ENCODE measurements around the gene CRYBB1. TPM values are rescaled to one million over a fixed set of nuclear protein-coding genes. Genes with fewer than 3 reads are reported as not detected.
A peak's percentile ranks its signal among the peaks of the same experiment; 100 is the strongest.

Gene CRYBB1
- total and polyA plus RNA-seq, 2 of the 13 experiments (the other 11 are each of a cell fraction or from before 2014, with no cell fraction given), result not detected

DNA sequence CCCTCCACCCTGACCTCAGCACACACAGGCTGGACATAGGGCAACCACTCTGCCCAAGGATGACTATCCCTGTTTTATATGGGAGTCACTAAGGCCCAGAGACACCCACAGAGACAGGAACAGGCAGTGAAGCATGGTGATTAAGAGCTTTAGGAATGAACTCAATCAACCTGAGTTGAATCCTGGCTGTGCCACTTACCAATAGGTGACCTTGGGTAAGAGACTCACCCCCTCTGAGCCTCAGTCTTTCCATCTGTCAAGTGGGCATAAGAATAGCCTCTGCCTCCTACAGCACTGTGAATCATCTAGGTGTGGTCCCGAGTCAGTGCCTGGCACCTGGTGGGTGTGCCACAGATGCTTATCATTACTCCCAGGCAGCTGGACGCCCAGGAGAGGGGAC lies 6.8 kb downstream of the CRYBB1 start:
- BruUV-seq (replicated peaks), result no TSS peak
- no peak for TF ChIP-seq POLR2A (IDR thresholded peaks at IDR 0.05; ENCODE audit: insufficient read depth in 1 of 2, low read depth in 2 of 2, low read length in 2 of 2)
- TF ChIP-seq RBAK (CRISPR knock-in tag; IDR thresholded peaks at IDR 0.05), result no peak
- no peak for TF ChIP-seq HNRNPL (IDR thresholded peaks at IDR 0.05; ENCODE audit: low read depth, low read length)
- peak; percentile 40 for TF ChIP-seq ZNF629 (CRISPR knock-in tag; conservative IDR thresholded peaks at IDR 0.05)
- no peak for TF ChIP-seq ATAD3A (CRISPR knock-in tag; IDR thresholded peaks at IDR 0.05)
- no peak for TF ChIP-seq KLF11 (CRISPR knock-in tag; IDR thresholded peaks at IDR 0.05)
- H4K20me1 ChIP-seq (ENCODE audit: insufficient read depth, low read length), result no peaks in the 10 kb centered on the region
- no peak for DNase-seq (ENCODE audit: low spot score)
- H3K79me2 ChIP-seq (ENCODE audit: insufficient read depth, low read length), result no peaks in the 10 kb centered on the region
- H3K27me3 ChIP-seq (ENCODE audit: control insufficient read depth in 1 of 2, insufficient read depth in 2 of 2, low read length in 2 of 2), result peaks cover 0 to 11% of the 10 kb centered on the region in 2 experiments; a peak in 2 of 5 replicates
- ATAC-seq, result no peak
- H3K9me3 ChIP-seq (ENCODE audit: low read length), result no peaks in the 10 kb centered on the region
- in situ Hi-C loops (cut with HindIII; ENCODE audit: extremely low pct_ligation_motif_present, low pct_unique_long_range_greater_than_20kb) (no loop called here), intact Hi-C loops (cut with micrococcal nuclease; ENCODE audit: unreplicated experiment) (no loop called here)
- ChIA-PET POLR2A (no interaction called here), CTCF (ENCODE audit: low intra/inter-chr PET ratio, low total read pairs) (no interaction called here)
- H3K27ac ChIP-seq (ENCODE audit: extremely low read length, insufficient read depth, low read length), result no peak overlapping the region
- H3K9ac ChIP-seq (ENCODE audit: insufficient read depth, low read depth, low read length), result no peak overlapping the region
- H3K4me1 ChIP-seq (ENCODE audit: insufficient read depth, low read length), result no peaks in the 10 kb centered on the region
- no peak overlapping the region for H3K4me3 ChIP-seq (replicated peaks in 1 of 3; ENCODE audit: insufficient read depth in 1 of 3, low read depth in 2 of 3, low read length in 3 of 3)
- FAIRE-seq, result no peak
- H3K36me3 ChIP-seq (replicated peaks in 1 of 2; ENCODE audit: control insufficient read depth in 1 of 2, insufficient read depth in 2 of 2, low read length in 2 of 2), result no peaks in the 10 kb centered on the region
- no peak overlapping the region for H2AFZ ChIP-seq (ENCODE audit: low read length)
- 11% methylated on average over 1 of the region's 2 CpGs for WGBS (ENCODE audit: low lambda C conversion rate)
- H3K4me2 ChIP-seq (ENCODE audit: low read depth, low read length), result no peak overlapping the region

DNA sequence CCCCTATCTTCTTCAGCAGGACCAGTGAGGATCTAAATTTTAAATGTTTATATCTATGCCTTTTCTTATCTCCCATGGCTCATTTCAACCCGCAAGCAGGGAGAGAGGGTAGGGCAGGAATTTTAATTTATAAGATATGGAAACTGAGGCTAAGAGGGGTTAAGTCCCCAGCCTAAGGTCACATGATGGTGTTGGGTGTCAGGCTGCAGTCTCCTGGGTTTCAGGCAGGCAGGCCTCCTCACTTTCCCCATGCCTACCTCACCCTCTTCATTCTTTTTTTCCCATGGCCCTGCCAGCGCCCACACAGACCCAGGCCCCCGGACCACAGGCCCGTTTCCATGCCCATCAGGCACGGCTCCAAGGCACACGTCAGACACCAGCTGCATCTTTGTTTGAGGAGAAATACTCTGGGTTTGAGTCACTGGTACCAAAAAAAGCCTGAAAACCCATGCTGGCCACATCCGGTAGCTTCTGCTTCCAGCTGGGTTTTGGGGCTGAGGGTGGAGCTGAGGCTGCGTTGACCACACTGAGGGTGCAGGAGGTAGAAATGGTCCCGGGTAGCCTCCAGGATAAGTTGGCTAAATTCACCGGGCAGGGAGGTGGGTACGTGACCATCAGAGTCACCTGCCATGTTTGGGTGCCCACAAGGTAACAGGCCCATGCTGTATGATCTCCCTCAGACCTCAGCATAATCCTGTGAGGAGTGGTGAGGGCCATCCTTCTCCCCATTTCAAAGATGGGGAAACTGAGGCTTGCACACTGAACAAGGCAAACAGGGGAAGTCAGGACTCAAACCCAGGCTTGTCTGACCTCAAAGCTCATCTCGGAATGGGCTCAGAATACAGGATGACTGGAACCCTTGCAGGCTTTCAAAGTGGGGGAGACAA lies 7.5 kb downstream of the CRYBB1 start:
- FAIRE-seq (no peak), DNase-seq (ENCODE audit: low spot score) (no peak), ATAC-seq (no peak)
- ChIA-PET CTCF (ENCODE audit: low intra/inter-chr PET ratio, low total read pairs) (no interaction called here), POLR2A (no interaction called here)
- intact Hi-C loops (cut with micrococcal nuclease; ENCODE audit: unreplicated experiment) (no loop called here), in situ Hi-C loops (cut with HindIII; ENCODE audit: extremely low pct_ligation_motif_present, low pct_unique_long_range_greater_than_20kb) (no loop called here)
- Histone ChIP-seq H3K27ac (ENCODE audit: extremely low read length, insufficient read depth, low read length) (no peak overlapping the region), H3K4me3 (replicated peaks in 1 of 3; ENCODE audit: insufficient read depth in 1 of 3, low read depth in 2 of 3, low read length in 3 of 3) (no peak overlapping the region), H3K27me3 (ENCODE audit: control insufficient read depth in 1 of 2, insufficient read depth in 2 of 2, low read length in 2 of 2) (peaks cover 0 to 8% of the 10 kb centered on the region in 2 experiments; a peak in 2 of 5 replicates), H2AFZ (ENCODE audit: low read length) (no peak overlapping the region), H3K9me3 (ENCODE audit: low read length) (no peaks in the 10 kb centered on the region), H3K4me1 (ENCODE audit: insufficient read depth, low read length) (no peaks in the 10 kb centered on the region), H3K4me2 (ENCODE audit: low read depth, low read length) (no peak overlapping the region), H3K79me2 (ENCODE audit: insufficient read depth, low read length) (no peaks in the 10 kb centered on the region), H3K36me3 (replicated peaks in 1 of 2; ENCODE audit: control insufficient read depth in 1 of 2, insufficient read depth in 2 of 2, low read length in 2 of 2) (no peaks in the 10 kb centered on the region), H4K20me1 (ENCODE audit: insufficient read depth, low read length) (no peaks in the 10 kb centered on the region), H3K9ac (ENCODE audit: insufficient read depth, low read depth, low read length) (no peak overlapping the region)
- no TSS peak for BruUV-seq (replicated peaks)
- WGBS (ENCODE audit: low lambda C conversion rate), result 11% methylated on average over 9 of the region's 12 CpGs
- TF ChIP-seq, protein P1, sequence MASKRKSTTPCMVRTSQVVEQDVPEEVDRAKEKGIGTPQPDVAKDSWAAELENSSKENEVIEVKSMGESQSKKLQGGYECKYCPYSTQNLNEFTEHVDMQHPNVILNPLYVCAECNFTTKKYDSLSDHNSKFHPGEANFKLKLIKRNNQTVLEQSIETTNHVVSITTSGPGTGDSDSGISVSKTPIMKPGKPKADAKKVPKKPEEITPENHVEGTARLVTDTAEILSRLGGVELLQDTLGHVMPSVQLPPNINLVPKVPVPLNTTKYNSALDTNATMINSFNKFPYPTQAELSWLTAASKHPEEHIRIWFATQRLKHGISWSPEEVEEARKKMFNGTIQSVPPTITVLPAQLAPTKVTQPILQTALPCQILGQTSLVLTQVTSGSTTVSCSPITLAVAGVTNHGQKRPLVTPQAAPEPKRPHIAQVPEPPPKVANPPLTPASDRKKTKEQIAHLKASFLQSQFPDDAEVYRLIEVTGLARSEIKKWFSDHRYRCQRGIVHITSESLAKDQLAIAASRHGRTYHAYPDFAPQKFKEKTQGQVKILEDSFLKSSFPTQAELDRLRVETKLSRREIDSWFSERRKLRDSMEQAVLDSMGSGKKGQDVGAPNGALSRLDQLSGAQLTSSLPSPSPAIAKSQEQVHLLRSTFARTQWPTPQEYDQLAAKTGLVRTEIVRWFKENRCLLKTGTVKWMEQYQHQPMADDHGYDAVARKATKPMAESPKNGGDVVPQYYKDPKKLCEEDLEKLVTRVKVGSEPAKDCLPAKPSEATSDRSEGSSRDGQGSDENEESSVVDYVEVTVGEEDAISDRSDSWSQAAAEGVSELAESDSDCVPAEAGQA (IDR thresholded peaks at IDR 0.05; ENCODE audit: low read depth), result no peak
- TF ChIP-seq, protein P1 (CRISPR knock-in tag; IDR thresholded peaks at IDR 0.05; ENCODE audit: borderline replicate concordance), result no peak
- TF ChIP-seq EED (CRISPR knock-in tag; IDR thresholded peaks at IDR 0.05), result no peak
- TF ChIP-seq ZNF563 (CRISPR knock-in tag; IDR thresholded peaks at IDR 0.05), result no peak
- no peak for TF ChIP-seq SNAPC2 (CRISPR knock-in tag; IDR thresholded peaks at IDR 0.05)
- no peak for TF ChIP-seq ZNF292 (CRISPR knock-in tag; IDR thresholded peaks at IDR 0.05; ENCODE audit: borderline replicate concordance, low read depth)
